Measurements from ENCODE around the gene SP1.
A peak's percentile ranks its signal among the peaks of the same experiment; 100 is the strongest.
"Not testable (repeated sequence)": the region's sequence is repeated elsewhere in the genome, so short reads cannot be mapped to it uniquely, and the experiment has no call there.

SP1 gene

DNA sequence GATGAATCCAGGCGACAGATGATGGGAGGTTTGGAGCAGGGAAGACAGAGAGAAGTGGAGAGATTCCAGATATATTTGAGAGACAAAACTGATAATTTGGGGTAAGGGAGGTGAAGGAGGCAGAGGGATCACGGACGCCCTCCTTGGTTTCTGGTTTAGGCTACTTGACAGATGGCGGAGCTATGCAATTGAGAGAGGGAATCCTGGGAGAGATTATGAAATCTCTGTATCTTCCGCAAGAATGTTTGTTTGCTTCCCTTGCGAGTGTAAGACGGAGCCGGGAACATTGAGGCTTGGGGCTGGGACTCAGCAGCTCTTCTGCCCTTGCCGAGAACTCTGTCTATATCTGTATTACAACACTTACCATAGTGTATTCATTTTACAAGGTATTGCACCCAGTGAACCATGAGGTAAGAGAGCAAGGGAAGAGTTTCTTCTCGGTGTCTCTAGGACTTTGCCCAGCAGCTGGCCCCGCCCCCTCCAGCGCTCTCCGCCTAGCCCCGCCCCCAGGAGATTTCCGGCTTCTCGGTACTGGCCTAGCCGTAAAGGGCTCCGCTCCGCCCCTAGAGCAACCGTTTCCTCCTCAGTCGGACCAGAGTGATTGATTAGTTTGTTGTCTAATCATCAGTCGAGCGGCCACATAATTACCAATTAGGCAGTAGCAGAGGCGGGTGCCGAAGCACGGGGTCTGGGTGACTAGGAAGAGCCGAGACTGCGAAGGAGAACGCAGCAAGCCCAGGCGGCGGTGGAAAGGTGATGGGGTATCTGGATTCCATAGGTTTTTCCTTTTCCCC lies 61.3 kb downstream of the SP1 start, which contains the start of gene PRR13:
TSS of gene PRR13 (plus strand) at position 695 of the 794 bp plus-strand sequence. CDS start 981 bp downstream, outside the sequence.
- Histone ChIP-seq H3K9me3 (ENCODE audit: insufficient read depth, low read length) (no peaks in the 10 kb centered on the region), H3K36me3 (ENCODE audit: insufficient read depth, insufficient read length, low read length) (peaks cover 26% of the 10 kb centered on the region), H3K4me1 (ENCODE audit: insufficient read depth, insufficient read length) (peaks cover 2% of the 10 kb centered on the region), H3K4me3 (ENCODE audit: insufficient read length, low read depth) (peak within 1 kb of the TSS; percentile 88), H3K9ac (ENCODE audit: insufficient read length, low read depth) (peak within 1 kb of the TSS; percentile 95), H3K27me3 (ENCODE audit: insufficient read depth, insufficient read length) (no peaks in the 10 kb centered on the region)
- DNase-seq (ENCODE audit: low read depth, low spot score) = peak; percentile 99
- TF ChIP-seq SUZ12 (IDR thresholded peaks at IDR 0.05; ENCODE audit: extremely low read depth, insufficient read depth, insufficient read length) = no peak
- TF ChIP-seq YY1 (IDR thresholded peaks at IDR 0.05; ENCODE audit: insufficient read depth, insufficient read length) = no peak
- no peak for TF ChIP-seq ZNF274 (IDR thresholded peaks at IDR 0.05; ENCODE audit: low read depth, low read length)

DNA sequence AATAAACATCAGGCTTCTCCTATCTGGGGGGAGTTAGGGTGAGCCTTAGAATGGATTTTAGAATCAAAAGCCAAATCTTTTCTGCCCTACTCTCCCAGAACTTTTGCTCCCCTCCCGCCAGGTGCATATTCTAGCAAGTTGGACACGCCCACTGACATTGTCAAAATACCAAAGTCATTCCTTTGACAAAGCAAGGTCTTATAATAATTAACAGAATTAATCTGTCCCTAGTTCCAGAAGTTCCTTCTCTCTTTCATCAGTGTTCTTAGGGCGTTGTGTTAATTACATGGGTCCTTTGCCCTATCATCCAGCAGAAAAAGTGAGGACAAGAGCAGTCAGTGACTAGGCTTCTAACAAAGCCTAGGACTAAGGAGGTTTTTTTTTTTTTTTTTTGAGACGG lies 64.0 kb downstream of the SP1 start:
- H3K27me3 ChIP-seq (ENCODE audit: insufficient read depth, insufficient read length) = no peaks in the 10 kb centered on the region
- H3K9me3 ChIP-seq (ENCODE audit: insufficient read depth, low read length) = no peaks in the 10 kb centered on the region
- peak overlapping the region; percentile 19 for H3K4me3 ChIP-seq (ENCODE audit: insufficient read length, low read depth)
- TF ChIP-seq YY1 (IDR thresholded peaks at IDR 0.05; ENCODE audit: insufficient read depth, insufficient read length) = no peak
- TF ChIP-seq SUZ12 (IDR thresholded peaks at IDR 0.05; ENCODE audit: extremely low read depth, insufficient read depth, insufficient read length) = no peak
- no peak for TF ChIP-seq ZNF274 (IDR thresholded peaks at IDR 0.05; ENCODE audit: low read depth, low read length)
- DNase-seq (ENCODE audit: low read depth, low spot score) = no peak
- no peak overlapping the region for H3K9ac ChIP-seq (ENCODE audit: insufficient read length, low read depth)
- peaks cover 44% of the 10 kb centered on the region for H3K36me3 ChIP-seq (ENCODE audit: insufficient read depth, insufficient read length, low read length)
- H3K4me1 ChIP-seq (ENCODE audit: insufficient read depth, insufficient read length) = peaks cover 2% of the 10 kb centered on the region

DNA sequence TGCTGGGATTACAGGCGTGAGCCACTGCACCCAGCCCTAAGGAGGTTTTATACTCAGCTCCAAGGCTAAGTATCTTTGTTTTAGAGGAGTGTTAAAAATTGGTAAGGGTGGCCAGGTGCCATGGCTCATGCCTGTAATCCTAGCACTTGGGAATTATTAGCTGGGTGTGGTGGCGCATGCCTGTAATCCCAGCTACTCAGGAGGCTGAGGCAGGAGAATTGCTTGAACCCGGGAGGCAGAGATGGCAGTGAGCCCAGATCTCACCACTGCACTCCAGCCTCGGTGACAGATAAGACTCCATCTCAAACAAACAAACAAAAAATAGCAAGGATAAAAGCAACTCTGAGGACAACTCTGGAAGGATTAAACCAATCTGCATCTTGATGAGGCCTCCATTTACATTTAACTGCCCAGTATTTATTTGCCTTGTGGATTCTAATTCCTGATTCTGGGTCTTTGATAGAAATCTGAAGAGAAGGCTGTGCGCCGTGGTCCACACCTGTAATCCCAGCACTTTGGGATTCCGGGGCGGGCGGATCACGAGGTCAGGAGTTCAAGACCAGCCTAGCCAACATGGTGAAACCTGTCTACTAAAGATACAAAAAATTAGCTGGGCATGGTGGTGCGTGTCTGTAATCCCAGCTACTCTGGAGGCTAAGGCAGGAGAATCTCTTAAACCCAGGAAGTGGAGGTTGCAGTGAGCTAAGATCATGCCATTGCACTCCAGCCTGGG lies 64.8 kb downstream of the SP1 start:
- not testable (repeated sequence) for H3K4me3 ChIP-seq (ENCODE audit: insufficient read length, low read depth); DNase-seq (ENCODE audit: low read depth, low spot score); H3K9ac ChIP-seq (ENCODE audit: insufficient read length, low read depth); H3K9me3 ChIP-seq (ENCODE audit: insufficient read depth, low read length); H3K27me3 ChIP-seq (ENCODE audit: insufficient read depth, insufficient read length); H3K4me1 ChIP-seq (ENCODE audit: insufficient read depth, insufficient read length)
- peaks cover 44% of the 10 kb centered on the region for H3K36me3 ChIP-seq (ENCODE audit: insufficient read depth, insufficient read length, low read length)

DNA sequence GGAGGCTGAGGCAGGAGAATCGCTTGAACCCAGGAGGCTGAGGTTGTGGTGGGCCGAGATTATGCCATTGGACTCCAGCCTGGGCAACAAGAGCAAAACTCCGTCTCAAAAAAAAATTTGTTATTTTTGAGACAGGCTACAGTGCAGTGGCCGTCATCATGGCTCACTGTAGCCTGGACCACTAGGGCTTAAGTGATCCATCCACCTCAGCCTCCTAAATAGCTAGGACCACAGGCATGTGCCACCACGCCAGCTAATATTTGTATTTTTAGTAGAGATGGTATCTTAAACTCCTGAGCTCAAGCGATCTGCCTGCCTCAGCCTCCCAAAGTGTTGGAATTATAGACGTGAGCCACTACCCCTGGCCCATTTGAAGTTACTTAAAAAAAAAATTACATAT lies 71.0 kb downstream of the SP1 start:
- H3K9ac ChIP-seq (ENCODE audit: insufficient read length, low read depth) = no peak overlapping the region

DNA sequence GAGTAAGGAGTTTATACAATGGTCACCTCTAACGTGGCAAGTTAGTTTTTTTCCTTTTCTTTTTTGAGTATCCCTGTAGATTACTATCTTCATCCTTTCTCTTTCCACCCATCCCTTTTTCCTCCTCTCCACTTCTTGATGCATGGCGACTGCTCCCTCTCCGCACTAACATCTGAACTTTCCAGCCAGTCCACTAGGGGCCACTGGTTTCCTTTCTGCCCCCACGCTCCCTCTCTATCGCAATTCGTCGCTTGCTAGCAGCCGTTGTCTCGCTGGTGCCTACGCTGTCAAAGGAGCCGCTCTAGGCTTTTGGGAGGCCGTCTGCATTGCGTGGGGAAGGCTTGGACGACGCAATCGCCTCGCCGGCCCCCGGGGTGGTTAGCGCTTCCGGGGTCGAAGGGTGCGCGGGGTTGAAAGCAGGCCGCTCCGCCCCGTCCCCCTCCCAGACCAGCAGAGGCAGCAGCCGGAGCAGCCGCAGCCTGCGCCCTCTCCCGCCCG lies 71.7 kb downstream of the SP1 start, which contains the start of gene PCBP2:
TSS of gene PCBP2 (plus strand) at position 442 of the 498 bp plus-strand sequence. CDS start 2,699 bp downstream, outside the sequence.
- Histone ChIP-seq H3K4me3 (ENCODE audit: insufficient read length, low read depth) (peak within 1 kb of the TSS; percentile 70), H3K4me1 (ENCODE audit: insufficient read depth, insufficient read length) (no peaks in the 10 kb centered on the region), H3K36me3 (ENCODE audit: insufficient read depth, insufficient read length, low read length) (peaks cover 51% of the 10 kb centered on the region), H3K9me3 (ENCODE audit: insufficient read depth, low read length) (no peaks in the 10 kb centered on the region), H3K9ac (ENCODE audit: insufficient read length, low read depth) (peak within 1 kb of the TSS; percentile 94), H3K27me3 (ENCODE audit: insufficient read depth, insufficient read length) (no peaks in the 10 kb centered on the region)
- DNase-seq (ENCODE audit: low read depth, low spot score) = peak; percentile 99
- TF ChIP-seq ZNF274 (IDR thresholded peaks at IDR 0.05; ENCODE audit: low read depth, low read length) (no peak), SUZ12 (IDR thresholded peaks at IDR 0.05; ENCODE audit: extremely low read depth, insufficient read depth, insufficient read length) (no peak), YY1 (IDR thresholded peaks at IDR 0.05; ENCODE audit: insufficient read depth, insufficient read length) (peak; percentile 18)

More for the DNA sequence above, 71.0 kb downstream of the SP1 start:
- TF ChIP-seq ZNF274 (IDR thresholded peaks at IDR 0.05; ENCODE audit: low read depth, low read length) = no peak
- TF ChIP-seq YY1 (IDR thresholded peaks at IDR 0.05; ENCODE audit: insufficient read depth, insufficient read length) = no peak
- no peak for TF ChIP-seq SUZ12 (IDR thresholded peaks at IDR 0.05; ENCODE audit: extremely low read depth, insufficient read depth, insufficient read length)
- H3K36me3 ChIP-seq (ENCODE audit: insufficient read depth, insufficient read length, low read length) = peaks cover 49% of the 10 kb centered on the region
- H3K27me3 ChIP-seq (ENCODE audit: insufficient read depth, insufficient read length) = no peaks in the 10 kb centered on the region
- no peak for DNase-seq (ENCODE audit: low read depth, low spot score)
- H3K4me1 ChIP-seq (ENCODE audit: insufficient read depth, insufficient read length) = no peaks in the 10 kb centered on the region
- H3K9me3 ChIP-seq (ENCODE audit: insufficient read depth, low read length) = no peaks in the 10 kb centered on the region
- H3K4me3 ChIP-seq (ENCODE audit: insufficient read length, low read depth) = no peak overlapping the region

DNA sequence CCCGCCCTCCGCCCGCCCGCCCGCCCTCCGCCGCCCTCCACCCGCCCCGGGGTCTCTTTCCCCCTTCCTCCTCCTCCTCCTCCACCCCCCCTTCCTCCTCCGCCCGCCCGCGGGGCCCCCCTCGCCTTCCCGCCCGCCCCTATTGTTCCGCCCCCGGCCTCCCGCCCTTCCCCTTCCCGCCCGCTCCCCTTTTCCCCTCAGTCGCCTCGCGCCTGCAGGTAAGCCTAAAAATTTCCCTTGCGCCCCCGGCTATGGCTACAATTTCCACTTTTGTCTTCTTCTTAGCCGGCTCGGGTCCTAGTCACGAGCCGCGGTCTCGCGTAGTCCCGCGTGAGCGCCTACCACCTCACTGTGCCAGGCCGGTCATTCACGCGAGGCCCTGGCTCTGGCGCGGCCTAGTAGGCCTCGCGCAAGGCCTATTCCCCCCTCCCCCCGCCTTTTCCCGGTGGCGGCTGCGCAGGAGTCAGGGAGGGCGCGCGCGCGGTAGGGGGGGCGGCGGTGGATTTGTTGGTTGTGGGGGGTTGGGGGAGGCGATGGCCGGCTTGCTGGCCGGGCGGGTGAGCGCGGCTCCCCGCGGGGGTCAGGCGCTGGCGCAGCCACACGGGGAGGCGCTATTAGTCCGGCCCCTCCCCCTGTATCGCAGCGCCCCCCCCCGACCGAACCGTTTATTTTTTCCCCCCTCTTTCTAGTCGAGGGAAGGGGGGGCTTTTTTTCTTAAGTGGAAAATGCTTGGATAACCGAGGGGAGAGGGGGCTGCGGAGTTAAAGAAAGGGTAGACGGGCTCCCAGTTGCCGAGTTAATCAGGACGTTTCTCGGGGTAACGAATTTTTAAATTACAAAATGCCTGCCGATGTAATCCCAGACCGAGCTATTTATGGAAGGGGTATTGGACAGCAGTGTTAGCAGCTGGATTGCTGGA lies 72.4 kb downstream of the SP1 start:
- H3K9me3 ChIP-seq (ENCODE audit: insufficient read depth, low read length) = no peaks in the 10 kb centered on the region
- peak overlapping the region; percentile 70 for H3K4me3 ChIP-seq (ENCODE audit: insufficient read length, low read depth)
- H3K9ac ChIP-seq (ENCODE audit: insufficient read length, low read depth) = peak overlapping the region; percentile 94
- TF ChIP-seq SUZ12 (IDR thresholded peaks at IDR 0.05; ENCODE audit: extremely low read depth, insufficient read depth, insufficient read length) = no peak
- TF ChIP-seq YY1 (IDR thresholded peaks at IDR 0.05; ENCODE audit: insufficient read depth, insufficient read length) = no peak
- TF ChIP-seq ZNF274 (IDR thresholded peaks at IDR 0.05; ENCODE audit: low read depth, low read length) = no peak
- no peaks in the 10 kb centered on the region for H3K4me1 ChIP-seq (ENCODE audit: insufficient read depth, insufficient read length)
- peaks cover 55% of the 10 kb centered on the region for H3K36me3 ChIP-seq (ENCODE audit: insufficient read depth, insufficient read length, low read length)
- peak; percentile 81 for DNase-seq (ENCODE audit: low read depth, low spot score)
- H3K27me3 ChIP-seq (ENCODE audit: insufficient read depth, insufficient read length) = no peaks in the 10 kb centered on the region

Measured in NT2/D1 (cell line).